ENCODE data around the gene FABP2.
A peak's percentile ranks its signal among the peaks of the same experiment; 100 is the strongest.
"Not testable (repeated sequence)": the region's sequence is repeated elsewhere in the genome, so short reads cannot be mapped to it uniquely, and the experiment has no call there.

The FABP2 gene

GRCh38 chr4:119307606-119308005, 14.3 kb downstream of the FABP2 start:
- DNase-seq: no peak

GRCh38 chr4:119304431-119304830, 17.5 kb downstream of the FABP2 start:
- DNase-seq: no peak

- DNase-seq: no peak
Measured at GRCh38 chr4:119303587-119304305, 18.2 kb downstream of the FABP2 start.

GRCh38 chr4:119302073-119302832, 19.7 kb downstream of the FABP2 start:
- no peak for DNase-seq

GRCh38 chr4:119300101-119300978, 21.6 kb downstream of the FABP2 start:
- peak; percentile 91 for DNase-seq

- no peak for DNase-seq
Measured at GRCh38 chr4:119299741-119300100, 22.2 kb downstream of the FABP2 start.

- DNase-seq: no peak
Measured at GRCh38 chr4:119299260-119299671, 22.7 kb downstream of the FABP2 start.

GRCh38 chr4:119297795-119298194, 24.1 kb downstream of the FABP2 start:
- DNase-seq: no peak

GRCh38 chr4:119296356-119296755, 25.6 kb downstream of the FABP2 start:
- DNase-seq: no peak

- no peak for DNase-seq
Measured at GRCh38 chr4:119290598-119290997, 31.3 kb downstream of the FABP2 start.

- DNase-seq: no peak
Measured at GRCh38 chr4:119289313-119289712, 32.6 kb downstream of the FABP2 start.

- peak; percentile 60 for DNase-seq
Measured at GRCh38 chr4:119286377-119287002, 35.4 kb downstream of the FABP2 start.

- DNase-seq: no peak
Measured at GRCh38 chr4:119284876-119285780, 36.8 kb downstream of the FABP2 start.

GRCh38 chr4:119281393-119281792, 40.5 kb downstream of the FABP2 start:
- DNase-seq: no peak

GRCh38 chr4:119279945-119280344, 42.0 kb downstream of the FABP2 start:
- DNase-seq: not testable (repeated sequence)

GRCh38 chr4:119279541-119279940, 42.4 kb downstream of the FABP2 start:
- DNase-seq: not testable (repeated sequence)

GRCh38 chr4:119271361-119272085, 50.4 kb downstream of the FABP2 start:
- DNase-seq: no peak

- no peak for DNase-seq
Measured at GRCh38 chr4:119268466-119268865, 53.5 kb downstream of the FABP2 start.
